HEK293T (cell line): ENCODE data around the gene TBC1D22B.

Source experiments
- HDGF ChIP-seq: fragments of 450-650 bp; IDR thresholded peaks from 2 replicates; pipeline ENCODE4 v1.6.1; 2017; ENCODE audit warnings: antibody characterized with exemption, borderline replicate concordance
- TARDBP ChIP-seq: fragments of 450-650 bp; IDR thresholded peaks from 2 replicates; pipeline ENCODE4 v1.6.1; 2016

- no peak for TF ChIP-seq HDGF
- no peak for TF ChIP-seq TARDBP
Measured at GRCh38 chr6:37272834-37273566, 15.4 kb downstream of the TBC1D22B start.
